HG02870 (cell line): ENCODE data around the gene KAT6B.

Experiments
- ATAC-seq: cut with Tn5 transposase; IDR thresholded peaks from one replicate; pipeline ENCODE4 v1.9.1; 2021; ENCODE audit warnings: mild to moderate bottlenecking, moderate library complexity; ENCODE audit not compliant: unreplicated experiment

The KAT6B gene

GRCh38 chr10:74822521-74823089, 3.8 kb upstream of the KAT6B start:
- no peak for ATAC-seq

DNA sequence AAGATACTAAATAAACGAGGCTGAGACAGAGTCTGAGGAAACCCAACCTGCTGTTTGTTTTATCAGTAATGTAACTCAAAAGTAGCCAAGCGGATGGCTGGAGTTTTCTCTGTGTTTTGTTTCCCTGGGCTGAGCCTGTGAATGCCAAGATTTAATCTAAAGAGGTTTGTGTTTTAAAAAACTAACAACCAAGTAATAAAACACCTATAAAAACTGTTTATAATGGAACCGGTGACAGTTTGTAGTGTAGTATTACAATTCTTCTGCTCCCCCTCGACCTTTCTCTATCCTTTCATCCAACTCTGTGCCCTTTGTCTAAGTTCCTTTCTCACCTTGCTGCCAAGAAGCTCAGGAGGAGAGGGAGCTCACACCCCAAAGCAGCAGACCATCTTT, 2.6 kb upstream of the KAT6B start:
- no peak for ATAC-seq

GRCh38 chr10:74824184-74824899, 2.1 kb upstream of the KAT6B start:
- ATAC-seq = no peak

DNA sequence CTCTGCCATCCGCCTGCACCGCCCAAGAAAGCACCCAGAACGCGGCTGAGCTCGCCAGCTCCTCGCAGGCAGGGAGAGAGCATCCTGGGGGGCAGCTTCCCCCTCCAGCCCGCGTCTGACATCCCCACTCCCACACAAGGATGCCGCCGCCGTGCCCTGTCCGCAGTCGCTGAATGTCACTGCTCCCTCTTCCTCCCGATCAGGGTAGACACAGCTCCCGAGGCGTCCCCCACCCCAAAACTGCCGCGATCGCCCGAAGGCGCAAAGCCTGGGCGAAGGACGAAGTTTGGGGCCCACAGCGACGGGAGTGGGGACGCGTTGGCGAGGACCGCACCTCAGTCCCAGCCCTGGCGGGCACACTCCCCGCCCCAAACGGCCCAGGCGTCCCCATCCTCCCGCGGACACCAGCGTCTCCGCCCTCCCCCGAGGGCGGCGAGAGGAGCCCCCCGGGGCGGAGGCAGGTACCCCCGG, 1.5 kb upstream of the KAT6B start:
- no peak for ATAC-seq

- no peak for ATAC-seq
Observed at GRCh38 chr10:74825371-74826141, 844 bp upstream of the KAT6B start.

DNA sequence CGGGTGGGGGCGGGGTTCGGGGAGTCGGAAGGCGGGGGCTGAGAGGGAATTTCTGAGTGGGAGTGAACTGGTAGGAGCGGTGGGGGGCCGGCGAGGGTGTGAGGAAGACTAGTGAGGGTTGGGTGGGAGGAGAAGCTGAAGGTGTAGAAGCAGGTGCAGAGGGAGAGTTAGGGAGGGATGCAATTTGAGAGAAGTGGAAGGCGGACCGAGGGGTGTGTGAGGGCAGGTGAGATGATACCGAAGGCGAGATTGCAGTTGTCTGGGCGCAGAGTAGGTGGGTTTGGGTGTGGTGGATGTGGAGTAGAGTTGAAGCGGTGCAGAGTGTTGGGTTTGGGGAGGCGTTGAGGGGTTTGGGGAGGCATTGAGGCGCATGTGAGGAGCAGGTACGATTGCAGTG, 643 bp downstream of the KAT6B start:
- ATAC-seq = no peak

- ATAC-seq = no peak
Observed at GRCh38 chr10:74827694-74828093, 1.3 kb downstream of the KAT6B start.

GRCh38 chr10:74828946-74829345, 2.5 kb downstream of the KAT6B start:
- no peak for ATAC-seq

DNA sequence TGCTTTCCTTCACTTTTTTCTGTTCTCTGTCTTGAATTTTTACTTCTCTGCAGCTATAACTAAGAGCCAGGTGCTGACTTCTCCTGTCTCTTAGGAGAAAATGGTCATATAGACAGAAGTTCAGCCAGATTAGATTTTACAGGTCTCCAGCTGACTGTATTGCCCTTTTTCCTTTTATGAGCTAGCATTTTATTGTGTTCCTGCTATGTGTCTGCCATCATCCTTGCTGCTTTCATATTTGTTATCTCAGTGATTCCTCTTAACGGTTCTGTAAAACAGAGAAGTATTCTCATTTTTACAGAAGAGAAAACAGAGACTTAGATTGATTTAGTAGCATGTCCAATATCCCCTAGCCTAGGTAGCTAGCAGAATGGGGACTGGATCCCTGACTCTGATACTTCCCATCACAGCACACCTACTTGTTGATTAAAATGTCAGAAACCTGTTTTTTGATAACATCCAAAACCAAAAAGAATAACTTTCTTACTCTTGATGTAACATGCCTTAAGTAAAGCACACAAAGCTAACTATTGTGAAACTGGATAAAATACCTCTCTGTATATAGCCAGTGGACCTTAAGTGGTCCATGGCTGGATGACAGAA, 5.2 kb downstream of the KAT6B start:
- ATAC-seq = no peak

GRCh38 chr10:74835963-74836362, 9.6 kb downstream of the KAT6B start:
- ATAC-seq = no peak

DNA sequence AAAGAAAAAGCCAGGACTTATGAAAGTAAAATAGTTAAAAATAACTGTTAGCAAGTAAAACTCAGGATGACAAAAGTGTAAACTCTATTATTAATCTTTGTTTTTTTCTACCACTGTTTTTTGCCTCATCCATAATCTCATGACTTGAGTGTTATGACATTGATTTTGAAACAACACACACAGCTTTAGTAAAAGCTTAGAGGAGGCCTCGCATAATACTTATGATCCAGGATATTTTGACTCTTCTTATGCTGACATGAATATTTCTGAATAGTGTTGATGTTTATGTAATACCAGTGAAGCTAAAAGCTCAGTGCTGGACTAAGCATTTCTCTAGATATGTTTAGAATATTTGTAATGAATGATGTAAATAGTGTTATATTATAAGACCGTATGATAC, 10.5 kb downstream of the KAT6B start:
- ATAC-seq = no peak

GRCh38 chr10:74837743-74838142, 11.3 kb downstream of the KAT6B start:
- no peak for ATAC-seq

DNA sequence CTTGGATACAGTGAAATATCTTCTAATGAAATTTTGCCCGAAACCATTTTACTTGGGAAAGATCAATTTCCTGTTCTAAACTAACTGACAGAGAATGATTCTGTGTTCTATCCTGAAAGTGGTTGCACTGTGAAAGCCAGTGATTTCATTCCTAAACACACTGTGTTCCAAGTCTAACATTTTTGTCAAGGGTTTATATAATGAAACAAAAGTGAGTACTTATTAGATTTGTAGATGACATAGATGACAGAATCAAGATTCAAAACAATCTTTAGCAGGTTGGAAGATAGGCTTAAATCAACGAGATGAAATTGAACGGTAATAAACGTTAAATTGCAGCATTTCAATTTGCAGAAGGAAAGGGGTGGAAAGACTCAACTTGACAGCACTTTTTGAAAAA, 13.3 kb downstream of the KAT6B start:
- ATAC-seq = no peak

GRCh38 chr10:74841265-74841973, 15.0 kb downstream of the KAT6B start:
- no peak for ATAC-seq

DNA sequence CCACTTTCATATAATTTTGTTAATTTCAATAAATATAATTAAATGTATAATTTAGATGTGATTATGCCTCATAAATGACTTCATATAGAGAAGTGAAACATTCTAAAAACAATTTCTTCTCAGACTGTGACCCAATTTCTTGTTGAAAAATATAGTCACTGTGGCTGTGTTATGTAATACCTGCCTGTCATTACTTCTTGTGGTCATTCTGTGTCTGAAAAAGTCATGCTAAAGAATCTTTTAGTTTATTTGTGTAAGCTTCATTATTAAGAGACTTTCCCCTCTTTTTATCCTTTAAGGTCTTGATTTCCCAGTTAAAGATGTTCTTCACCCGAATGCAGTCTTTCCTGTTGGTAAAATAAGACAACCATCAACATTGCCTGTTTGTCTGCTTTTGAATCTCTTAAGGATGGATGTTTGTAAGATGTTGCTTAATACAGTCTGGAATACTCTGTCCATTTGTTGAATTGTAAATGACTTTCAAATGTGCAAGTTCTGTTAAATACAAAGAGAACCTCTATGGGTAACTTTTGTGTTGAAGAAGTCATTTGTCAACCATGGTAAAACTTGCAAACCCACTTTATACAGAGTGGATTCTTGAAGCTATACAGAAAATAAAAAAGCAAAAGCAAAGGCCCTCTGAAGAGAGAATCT, 16.0 kb downstream of the KAT6B start:
- ATAC-seq = no peak

DNA sequence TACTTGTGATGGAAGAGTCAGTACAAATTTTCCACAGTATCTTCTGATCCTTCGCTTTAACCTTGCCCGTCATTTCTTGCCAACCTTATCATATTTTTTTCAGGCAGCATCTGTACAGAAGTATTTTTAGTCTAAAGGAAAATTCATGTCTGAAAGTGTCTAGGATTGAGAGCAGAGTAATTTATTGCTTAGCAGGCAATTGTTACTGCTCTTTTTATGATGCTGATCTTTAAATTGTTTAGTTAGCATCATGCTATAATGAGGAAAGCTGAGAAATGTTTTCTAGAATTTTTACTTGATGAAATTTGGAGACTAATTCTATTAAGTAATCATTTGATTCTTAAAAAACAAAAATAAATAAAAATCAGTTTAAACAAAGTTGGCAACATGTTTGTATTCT, 20.6 kb downstream of the KAT6B start:
- ATAC-seq = no peak

GRCh38 chr10:74851831-74852230, 25.4 kb downstream of the KAT6B start:
- no peak for ATAC-seq

DNA sequence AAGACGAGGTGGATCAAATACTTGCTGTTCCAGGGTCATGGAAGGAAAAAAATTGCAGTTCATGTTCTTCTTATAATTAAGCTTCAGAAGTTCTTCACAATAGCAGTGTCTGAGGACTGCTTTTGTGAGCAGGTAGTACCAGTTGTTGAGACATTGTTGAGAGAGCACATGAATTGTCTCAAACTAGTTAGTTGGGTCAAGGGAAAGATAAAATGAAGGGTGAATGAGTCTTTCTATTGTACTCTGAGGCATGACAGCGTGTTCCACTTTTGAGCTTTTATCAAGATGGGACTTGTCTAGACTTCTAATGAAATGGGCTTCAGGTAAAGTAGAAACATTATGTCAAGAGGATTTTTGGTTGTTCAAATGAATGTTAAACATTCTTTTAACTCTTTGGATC, 26.0 kb downstream of the KAT6B start:
- ATAC-seq = no peak

DNA sequence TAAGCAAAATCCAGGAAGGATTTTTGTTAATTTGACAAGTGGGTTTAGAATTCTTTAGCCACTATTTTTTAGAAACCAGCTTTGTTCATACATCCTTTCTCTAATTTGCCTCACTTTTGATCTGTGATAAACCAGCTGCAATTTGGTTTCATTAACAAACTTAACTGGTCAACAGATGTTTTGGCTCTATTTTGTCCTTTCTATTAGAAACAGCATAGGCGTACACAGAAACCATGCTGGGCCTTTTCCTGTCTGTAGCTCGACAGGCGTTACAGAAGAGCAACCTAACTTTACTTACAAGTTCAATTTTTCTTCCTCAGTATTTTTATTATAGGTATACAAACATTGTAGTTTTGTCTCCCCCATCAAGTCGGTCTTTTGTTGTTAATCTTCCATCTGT, 28.2 kb downstream of the KAT6B start:
- ATAC-seq = no peak

DNA sequence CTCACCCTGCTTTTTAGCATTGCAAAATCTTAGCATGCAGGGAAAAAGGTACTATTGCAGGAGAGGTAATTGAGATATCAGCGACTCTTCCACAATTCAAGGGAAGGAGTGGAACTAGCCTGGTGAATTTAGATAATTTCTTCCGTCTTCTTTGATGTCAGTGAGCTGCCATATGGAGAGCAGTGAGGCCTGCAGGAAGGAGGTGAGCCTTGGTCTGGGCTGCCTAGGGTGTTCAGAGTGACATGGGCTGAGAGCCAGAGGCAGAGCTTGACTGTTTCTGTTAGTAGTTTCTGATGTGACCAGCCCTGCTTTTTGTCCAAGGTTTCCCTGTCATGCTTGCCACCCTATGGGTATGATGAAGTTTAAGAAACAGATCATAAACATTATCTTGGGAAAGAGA, 28.6 kb downstream of the KAT6B start:
- ATAC-seq = peak; percentile 50

DNA sequence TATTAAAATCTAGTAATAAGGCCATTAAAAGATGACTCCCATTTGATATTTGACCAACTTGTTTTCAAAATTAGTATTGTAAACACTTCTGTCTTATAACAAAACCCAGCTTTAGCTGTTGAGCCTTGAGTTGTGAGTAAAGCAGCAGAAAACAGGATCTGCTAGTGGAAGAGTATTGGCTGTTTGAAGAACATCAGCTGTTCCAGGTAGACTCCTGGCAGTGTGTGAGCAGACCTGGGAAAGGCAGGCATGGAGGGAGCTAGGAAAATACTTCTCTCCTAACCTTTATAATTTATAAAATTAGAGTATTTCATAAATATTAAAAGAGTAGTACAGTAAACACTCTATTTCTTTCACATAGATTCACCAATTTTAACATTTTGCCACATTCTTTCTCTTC, 29.0 kb downstream of the KAT6B start:
- no peak for ATAC-seq
